ENCODE data around the gene RPS6KA2.

The RPS6KA2 gene

DNA sequence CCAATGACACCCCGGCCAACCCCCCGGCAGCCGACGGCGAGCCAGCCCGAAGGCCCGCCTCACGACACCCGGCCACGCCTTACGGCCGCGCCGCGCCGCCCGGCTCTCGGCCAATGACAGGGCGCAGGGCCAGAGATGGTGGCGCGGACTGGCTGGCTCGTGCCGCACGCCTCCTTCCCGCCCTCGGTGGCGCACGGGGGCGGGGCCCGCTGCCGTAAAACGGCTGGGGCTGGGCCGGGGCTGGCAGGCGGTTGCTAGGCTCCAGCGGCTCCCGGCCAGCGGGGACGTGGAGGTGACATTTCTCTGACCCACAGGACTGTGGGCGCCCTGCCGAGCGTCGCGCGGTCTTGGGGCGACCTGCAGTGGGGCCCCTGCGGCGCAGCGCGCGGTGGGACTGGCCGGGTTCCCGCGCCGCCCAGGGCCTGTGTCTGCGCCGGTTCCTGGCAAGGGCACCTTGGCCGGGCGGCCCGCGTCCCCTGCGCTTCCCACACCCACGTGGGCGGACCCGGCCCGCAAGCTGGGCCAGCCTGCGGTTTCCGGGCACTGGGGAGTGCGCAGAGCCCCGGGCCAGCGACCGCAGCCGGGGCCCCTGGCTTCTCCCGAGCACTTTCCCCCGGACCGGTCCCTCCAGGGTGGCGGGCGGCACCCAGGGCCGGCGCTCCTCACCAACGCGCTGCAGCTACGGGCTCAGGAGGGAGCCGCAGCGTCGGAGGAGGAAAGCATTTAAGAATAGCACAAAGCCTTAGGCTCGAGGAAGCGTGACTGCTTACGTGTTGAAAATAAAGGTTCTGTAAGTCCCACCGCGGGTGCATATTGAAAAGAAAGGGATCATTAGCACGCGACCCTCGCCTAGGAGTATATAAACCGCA lies 243.9 kb downstream of the RPS6KA2 start, which contains the start of gene MPC1:
Gene MPC1, minus strand, starts transcription at position 8 of the 869 bp plus-strand sequence. CDS start 64 bp downstream, outside the sequence.
- peak; percentile 99 for DNase-seq (ENCODE audit: extremely low read depth, insufficient read length)
- TF ChIP-seq, protein P1, sequence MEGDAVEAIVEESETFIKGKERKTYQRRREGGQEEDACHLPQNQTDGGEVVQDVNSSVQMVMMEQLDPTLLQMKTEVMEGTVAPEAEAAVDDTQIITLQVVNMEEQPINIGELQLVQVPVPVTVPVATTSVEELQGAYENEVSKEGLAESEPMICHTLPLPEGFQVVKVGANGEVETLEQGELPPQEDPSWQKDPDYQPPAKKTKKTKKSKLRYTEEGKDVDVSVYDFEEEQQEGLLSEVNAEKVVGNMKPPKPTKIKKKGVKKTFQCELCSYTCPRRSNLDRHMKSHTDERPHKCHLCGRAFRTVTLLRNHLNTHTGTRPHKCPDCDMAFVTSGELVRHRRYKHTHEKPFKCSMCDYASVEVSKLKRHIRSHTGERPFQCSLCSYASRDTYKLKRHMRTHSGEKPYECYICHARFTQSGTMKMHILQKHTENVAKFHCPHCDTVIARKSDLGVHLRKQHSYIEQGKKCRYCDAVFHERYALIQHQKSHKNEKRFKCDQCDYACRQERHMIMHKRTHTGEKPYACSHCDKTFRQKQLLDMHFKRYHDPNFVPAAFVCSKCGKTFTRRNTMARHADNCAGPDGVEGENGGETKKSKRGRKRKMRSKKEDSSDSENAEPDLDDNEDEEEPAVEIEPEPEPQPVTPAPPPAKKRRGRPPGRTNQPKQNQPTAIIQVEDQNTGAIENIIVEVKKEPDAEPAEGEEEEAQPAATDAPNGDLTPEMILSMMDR (IDR thresholded peaks at IDR 0.05; ENCODE audit: insufficient read depth, low read length, poor library complexity, severe bottlenecking) = no peak
- no peaks in the 10 kb centered on the region for H3K27me3 ChIP-seq (replicated peaks; ENCODE audit: control insufficient read depth, insufficient read depth, low read length)
- H3K36me3 ChIP-seq (ENCODE audit: control insufficient read depth, insufficient read depth, low read length) = no peaks in the 10 kb centered on the region
- peak within 1 kb of the TSS; percentile 94 for H3K4me3 ChIP-seq (replicated peaks; ENCODE audit: low read depth, low read length)

DNA sequence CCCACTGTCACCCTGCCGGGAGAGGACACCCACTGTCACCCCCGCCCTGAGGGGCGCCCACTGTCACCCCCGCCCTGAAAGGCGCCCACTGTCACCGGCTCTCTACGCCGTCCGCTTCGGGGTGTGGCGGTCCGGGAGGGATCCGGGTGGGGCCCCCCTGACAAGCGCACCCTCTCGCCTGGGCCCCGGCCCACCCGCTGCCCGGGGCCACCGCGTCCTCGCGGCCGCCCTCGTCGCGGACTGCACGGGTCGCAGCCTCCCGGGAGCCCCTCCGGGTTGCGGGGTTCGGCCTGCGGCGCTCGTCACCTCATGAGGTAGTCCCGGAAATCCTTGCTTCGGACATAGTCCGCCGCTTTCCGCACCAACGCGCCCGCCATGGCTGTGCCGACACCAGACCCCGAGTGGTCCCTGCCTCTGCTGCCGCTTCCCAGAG lies 244.5 kb downstream of the RPS6KA2 start:
- DNase-seq (ENCODE audit: extremely low read depth, insufficient read length) = no peak
- TF ChIP-seq, protein P1 (IDR thresholded peaks at IDR 0.05; ENCODE audit: insufficient read depth, low read length, poor library complexity, severe bottlenecking) = no peak
- Histone ChIP-seq H3K4me3 (replicated peaks; ENCODE audit: low read depth, low read length) (peak overlapping the region; percentile 94), H3K36me3 (ENCODE audit: control insufficient read depth, insufficient read depth, low read length) (no peaks in the 10 kb centered on the region), H3K27me3 (replicated peaks; ENCODE audit: control insufficient read depth, insufficient read depth, low read length) (no peaks in the 10 kb centered on the region)

DNA sequence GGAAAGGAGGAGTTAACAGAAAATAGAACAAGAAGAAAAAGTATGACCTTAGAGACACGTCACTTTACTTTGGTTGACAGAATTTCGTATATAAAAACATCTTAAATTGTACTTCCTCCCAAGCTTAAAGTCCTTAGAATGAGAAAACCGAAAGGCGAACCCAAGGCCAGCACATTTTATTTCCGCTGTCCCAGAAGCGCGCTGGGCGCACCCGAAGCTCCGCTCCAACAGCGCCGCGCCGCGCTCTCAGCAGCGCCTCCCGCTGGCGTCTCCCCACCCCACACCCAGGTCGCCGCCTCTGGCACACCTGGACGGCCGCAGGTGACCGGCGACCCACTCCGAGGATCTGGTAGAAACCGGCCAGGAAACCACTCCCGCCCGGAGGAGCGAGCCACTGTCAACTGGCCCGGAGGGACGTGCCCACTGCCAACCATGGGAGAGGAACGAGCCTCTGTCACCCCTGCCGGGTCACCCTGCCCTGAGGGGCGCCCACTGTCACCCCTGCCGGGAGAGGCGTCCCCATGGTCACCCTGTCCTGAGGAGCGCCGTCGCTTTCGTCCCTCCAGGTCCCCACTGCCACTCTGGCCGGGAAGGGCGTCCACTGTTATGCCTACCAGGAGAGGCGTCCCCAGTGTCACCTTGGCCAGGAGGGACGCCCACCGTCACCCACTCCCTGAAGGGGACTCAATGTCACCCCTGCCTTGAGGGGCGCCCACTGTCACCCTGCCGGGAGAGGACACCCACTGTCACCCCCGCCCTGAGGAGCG lies 245.1 kb downstream of the RPS6KA2 start:
- peaks cover 2% of the 10 kb centered on the region; the same call in 1 of the 2 replicates for H3K36me3 ChIP-seq (ENCODE audit: control insufficient read depth, insufficient read depth, low read length)
- DNase-seq (ENCODE audit: extremely low read depth, insufficient read length) = peak; percentile 87
- H3K27me3 ChIP-seq (replicated peaks; ENCODE audit: control insufficient read depth, insufficient read depth, low read length) = no peaks in the 10 kb centered on the region
- peak overlapping the region; percentile 94 for H3K4me3 ChIP-seq (replicated peaks; ENCODE audit: low read depth, low read length)
- TF ChIP-seq, protein P1 (IDR thresholded peaks at IDR 0.05; ENCODE audit: insufficient read depth, low read length, poor library complexity, severe bottlenecking) = peak; percentile 91

DNA sequence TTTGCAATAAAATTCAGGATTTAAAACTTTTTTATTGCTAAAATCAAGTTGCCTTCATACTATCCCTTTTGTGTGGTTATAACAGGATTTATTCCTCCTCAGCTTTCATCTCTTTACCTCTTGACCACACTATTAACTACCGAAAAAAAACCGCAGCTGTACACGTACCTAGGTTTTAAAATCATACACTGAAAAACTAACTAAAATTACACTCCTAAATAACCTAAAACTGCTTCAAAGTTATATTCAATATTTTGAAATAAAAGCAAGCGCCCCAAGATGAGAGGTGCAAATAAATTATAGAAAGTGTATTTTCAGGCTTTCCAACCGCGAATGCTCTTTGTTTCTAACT lies 245.7 kb downstream of the RPS6KA2 start:
- H3K4me3 ChIP-seq (replicated peaks; ENCODE audit: low read depth, low read length) = peak overlapping the region; percentile 94
- TF ChIP-seq, protein P1 (IDR thresholded peaks at IDR 0.05; ENCODE audit: insufficient read depth, low read length, poor library complexity, severe bottlenecking) = no peak
- no peaks in the 10 kb centered on the region for H3K27me3 ChIP-seq (replicated peaks; ENCODE audit: control insufficient read depth, insufficient read depth, low read length)
- peaks cover 2% of the 10 kb centered on the region; the same call in 1 of the 2 replicates for H3K36me3 ChIP-seq (ENCODE audit: control insufficient read depth, insufficient read depth, low read length)
- no peak for DNase-seq (ENCODE audit: extremely low read depth, insufficient read length)

DNA sequence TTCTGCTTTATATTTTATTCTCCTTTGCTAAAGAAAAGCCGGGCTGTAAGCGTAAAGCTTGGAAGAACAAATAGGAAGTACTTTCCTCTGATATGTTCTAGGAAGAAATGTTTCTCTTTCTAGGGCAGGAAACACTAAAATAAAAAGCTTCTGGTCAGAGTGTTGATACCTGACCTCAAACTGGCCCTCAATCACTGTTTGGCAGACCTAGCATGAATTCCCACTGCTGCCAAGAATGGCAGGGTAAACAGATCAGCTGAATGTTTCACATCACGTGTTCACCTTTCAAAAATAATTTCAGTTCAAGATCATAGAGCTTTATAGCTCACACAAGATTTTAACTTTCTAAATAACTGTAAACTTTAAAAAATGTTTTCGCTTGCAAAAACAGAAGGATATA lies 247.3 kb downstream of the RPS6KA2 start:
- Histone ChIP-seq H3K36me3 (ENCODE audit: control insufficient read depth, insufficient read depth, low read length) (peaks cover 2% of the 10 kb centered on the region; the same call in 1 of the 2 replicates), H3K4me3 (replicated peaks; ENCODE audit: low read depth, low read length) (no peak overlapping the region), H3K27me3 (replicated peaks; ENCODE audit: control insufficient read depth, insufficient read depth, low read length) (no peaks in the 10 kb centered on the region)
- TF ChIP-seq, protein P1 (IDR thresholded peaks at IDR 0.05; ENCODE audit: insufficient read depth, low read length, poor library complexity, severe bottlenecking) = no peak
- DNase-seq (ENCODE audit: extremely low read depth, insufficient read length) = no peak
